ENCODE measurements around the gene PAQR4. TPM values are rescaled to one million over a fixed set of nuclear protein-coding genes. Genes with fewer than 3 reads are reported as not detected.

The PAQR4 gene
- polyA plus RNA-seq, 2 of the 4 experiments (the other 2 are of a cell fraction), result 8.0 to 18.6 TPM

DNA sequence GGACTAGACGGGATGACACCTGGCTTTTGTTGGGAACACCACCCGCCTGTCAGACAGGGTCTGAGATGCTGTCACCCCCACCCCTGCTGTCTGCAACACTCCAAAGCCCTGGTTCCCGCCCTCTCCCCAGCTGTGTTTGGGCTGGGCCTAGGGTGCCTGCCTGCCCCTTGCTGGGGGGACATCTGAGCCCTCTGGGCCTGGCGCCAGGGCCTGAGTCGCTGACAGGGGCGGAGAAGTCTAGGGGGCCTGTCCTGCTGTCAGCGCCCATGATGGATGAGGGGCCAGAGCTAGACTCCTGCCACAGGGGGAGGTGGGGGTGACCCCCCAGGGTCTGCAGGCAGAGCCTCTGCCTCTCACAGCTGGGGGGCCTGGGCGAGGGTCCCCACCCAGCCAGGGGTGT is 18.7 kb downstream of the PAQR4 start:
- Histone ChIP-seq H3K9me3 (no peaks in the 10 kb centered on the region), H3K4me3 (no peak overlapping the region), H3K27ac (no peak overlapping the region), H3K4me1 (peaks cover 6% of the 10 kb centered on the region; the same call in 2 of the 3 replicates), H3K4me2 (no peak overlapping the region)
- no peak for TF ChIP-seq TFCP2L1 (CRISPR knock-in tag; IDR thresholded peaks at IDR 0.05)
- no peak for TF ChIP-seq JUNB (IDR thresholded peaks at IDR 0.05)
- TF ChIP-seq HOXB5 (CRISPR knock-in tag; IDR thresholded peaks at IDR 0.05), result peak; percentile 33; the same call in 1 of the 2 replicates
- no peak for TF ChIP-seq CEBPB (IDR thresholded peaks at IDR 0.05)
- POLR2A ChIA-PET, result no interaction called here
- WGBS (ENCODE audit: missing lambda C conversion rate), result 79% methylated on average over 2 of the region's 8 CpGs
- FAIRE-seq, result no peak
- no peak for ATAC-seq
- CTCF ChIA-PET, result interaction anchor here (0.7 to 1.6 kb wide), 7 partner anchors 13 to 67 kb away, joined by 3 to 5 read pairs (median 3); no protein-coding TSS in a partner anchor
- DNase-seq (ENCODE audit: low read depth in 1 of 2, low spot score in 1 of 2), result no peak

DNA sequence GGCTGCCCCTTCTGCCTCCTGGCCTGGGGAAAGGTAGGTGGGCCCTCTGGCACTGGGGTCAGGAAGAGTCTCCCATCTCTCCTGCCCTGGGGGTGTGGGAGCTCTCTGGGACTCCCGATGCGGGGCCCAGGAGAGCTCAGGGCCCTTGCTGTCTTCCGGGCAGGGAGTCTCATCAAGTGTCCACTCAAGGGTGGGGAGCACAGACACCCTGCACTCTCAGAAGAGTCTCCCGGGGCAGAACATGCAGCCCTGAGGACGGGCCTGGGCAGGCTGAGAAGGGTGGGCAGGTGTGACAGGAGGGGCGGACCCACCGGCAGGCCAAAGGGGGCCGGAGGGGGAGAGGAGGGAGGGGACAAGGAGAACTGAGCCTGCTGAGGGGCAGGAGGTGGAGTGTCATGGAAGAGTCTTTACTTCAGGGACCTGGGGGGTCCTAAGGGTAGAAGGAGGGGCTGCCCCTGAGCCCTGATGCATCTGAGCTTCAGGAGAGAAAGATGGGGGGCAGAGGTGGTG is 19.5 kb downstream of the PAQR4 start:
- peaks cover 6% of the 10 kb centered on the region; the same call in 2 of the 3 replicates for H3K4me1 ChIP-seq
- no peak overlapping the region for H3K27ac ChIP-seq
- DNase-seq (ENCODE audit: low read depth in 1 of 2, low spot score in 1 of 2) (no peak), FAIRE-seq (no peak), ATAC-seq (no peak)
- no peak overlapping the region for H3K4me2 ChIP-seq
- H3K9me3 ChIP-seq, result no peaks in the 10 kb centered on the region
- H3K4me3 ChIP-seq, result no peak overlapping the region
- POLR2A ChIA-PET, result no interaction called here
- TF ChIP-seq EHF (CRISPR knock-in tag; IDR thresholded peaks at IDR 0.05) (no peak), KDM1A (IDR thresholded peaks at IDR 0.05; ENCODE audit: low read depth) (no peak), BHLHE40 (IDR thresholded peaks at IDR 0.05; ENCODE audit: low read depth, low read length) (no peak), RARB (CRISPR knock-in tag; IDR thresholded peaks at IDR 0.05) (no peak), ZFP36 (IDR thresholded peaks at IDR 0.05; ENCODE audit: borderline replicate concordance, partially characterized antibody) (no peak), HOXB5 (CRISPR knock-in tag; IDR thresholded peaks at IDR 0.05) (no peak), RFX5 (IDR thresholded peaks at IDR 0.05) (no peak), NR3C1 (IDR thresholded peaks at IDR 0.05) (no peak), KDM5A (IDR thresholded peaks at IDR 0.05) (no peak), FOXS1 (CRISPR knock-in tag; IDR thresholded peaks at IDR 0.05) (no peak), RNF2 (IDR thresholded peaks at IDR 0.05; ENCODE audit: borderline replicate concordance, low read depth) (no peak), POLR2AphosphoS2 (conservative IDR thresholded peaks at IDR 0.05; ENCODE audit: low read length) (no peak), FOSL2 (IDR thresholded peaks at IDR 0.05) (no peak), FOSL2 (CRISPR knock-in tag; IDR thresholded peaks at IDR 0.05) (no peak), CHD4 (IDR thresholded peaks at IDR 0.05; ENCODE audit: borderline replicate concordance) (no peak), FOSB (CRISPR knock-in tag; IDR thresholded peaks at IDR 0.05) (no peak)
- TF ChIP-seq, protein P1, sequence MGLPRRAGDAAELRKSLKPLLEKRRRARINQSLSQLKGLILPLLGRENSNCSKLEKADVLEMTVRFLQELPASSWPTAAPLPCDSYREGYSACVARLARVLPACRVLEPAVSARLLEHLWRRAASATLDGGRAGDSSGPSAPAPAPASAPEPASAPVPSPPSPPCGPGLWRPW (IDR thresholded peaks at IDR 0.05), result no peak
- TF ChIP-seq, protein P2, sequence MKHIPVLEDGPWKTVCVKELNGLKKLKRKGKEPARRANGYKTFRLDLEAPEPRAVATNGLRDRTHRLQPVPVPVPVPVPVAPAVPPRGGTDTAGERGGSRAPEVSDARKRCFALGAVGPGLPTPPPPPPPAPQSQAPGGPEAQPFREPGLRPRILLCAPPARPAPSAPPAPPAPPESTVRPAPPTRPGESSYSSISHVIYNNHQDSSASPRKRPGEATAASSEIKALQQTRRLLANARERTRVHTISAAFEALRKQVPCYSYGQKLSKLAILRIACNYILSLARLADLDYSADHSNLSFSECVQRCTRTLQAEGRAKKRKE (CRISPR knock-in tag; IDR thresholded peaks at IDR 0.05; ENCODE audit: low read depth), result no peak
- TF ChIP-seq, protein P3, sequence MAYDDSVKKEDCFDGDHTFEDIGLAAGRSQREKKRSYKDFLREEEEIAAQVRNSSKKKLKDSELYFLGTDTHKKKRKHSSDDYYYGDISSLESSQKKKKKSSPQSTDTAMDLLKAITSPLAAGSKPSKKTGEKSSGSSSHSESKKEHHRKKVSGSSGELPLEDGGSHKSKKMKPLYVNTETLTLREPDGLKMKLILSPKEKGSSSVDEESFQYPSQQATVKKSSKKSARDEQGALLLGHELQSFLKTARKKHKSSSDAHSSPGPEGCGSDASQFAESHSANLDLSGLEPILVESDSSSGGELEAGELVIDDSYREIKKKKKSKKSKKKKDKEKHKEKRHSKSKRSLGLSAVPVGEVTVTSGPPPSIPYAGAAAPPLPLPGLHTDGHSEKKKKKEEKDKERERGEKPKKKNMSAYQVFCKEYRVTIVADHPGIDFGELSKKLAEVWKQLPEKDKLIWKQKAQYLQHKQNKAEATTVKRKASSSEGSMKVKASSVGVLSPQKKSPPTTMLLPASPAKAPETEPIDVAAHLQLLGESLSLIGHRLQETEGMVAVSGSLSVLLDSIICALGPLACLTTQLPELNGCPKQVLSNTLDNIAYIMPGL (CRISPR knock-in tag; IDR thresholded peaks at IDR 0.05; ENCODE audit: borderline replicate concordance), result no peak
- TF ChIP-seq, protein P4, sequence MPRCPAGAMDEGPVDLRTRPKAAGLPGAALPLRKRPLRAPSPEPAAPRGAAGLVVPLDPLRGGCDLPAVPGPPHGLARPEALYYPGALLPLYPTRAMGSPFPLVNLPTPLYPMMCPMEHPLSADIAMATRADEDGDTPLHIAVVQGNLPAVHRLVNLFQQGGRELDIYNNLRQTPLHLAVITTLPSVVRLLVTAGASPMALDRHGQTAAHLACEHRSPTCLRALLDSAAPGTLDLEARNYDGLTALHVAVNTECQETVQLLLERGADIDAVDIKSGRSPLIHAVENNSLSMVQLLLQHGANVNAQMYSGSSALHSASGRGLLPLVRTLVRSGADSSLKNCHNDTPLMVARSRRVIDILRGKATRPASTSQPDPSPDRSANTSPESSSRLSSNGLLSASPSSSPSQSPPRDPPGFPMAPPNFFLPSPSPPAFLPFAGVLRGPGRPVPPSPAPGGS (IDR thresholded peaks at IDR 0.05), result no peak
- TF ChIP-seq, protein P5, sequence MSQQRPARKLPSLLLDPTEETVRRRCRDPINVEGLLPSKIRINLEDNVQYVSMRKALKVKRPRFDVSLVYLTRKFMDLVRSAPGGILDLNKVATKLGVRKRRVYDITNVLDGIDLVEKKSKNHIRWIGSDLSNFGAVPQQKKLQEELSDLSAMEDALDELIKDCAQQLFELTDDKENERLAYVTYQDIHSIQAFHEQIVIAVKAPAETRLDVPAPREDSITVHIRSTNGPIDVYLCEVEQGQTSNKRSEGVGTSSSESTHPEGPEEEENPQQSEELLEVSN (IDR thresholded peaks at IDR 0.05; ENCODE audit: borderline replicate concordance, low read depth), result no peak
- CTCF ChIA-PET, result interaction anchor here (1.0 to 1.6 kb wide), 6 partner anchors 15 to 68 kb away, joined by 3 to 5 read pairs (median 4); no protein-coding TSS in a partner anchor
- WGBS (ENCODE audit: missing lambda C conversion rate), result 83% methylated on average over 1 of the region's 8 CpGs
